ENCODE measurements around the gene HEXIM2. TPM values are rescaled to one million over a fixed set of nuclear protein-coding genes. Genes with fewer than 3 reads are reported as not detected.

HEXIM2 gene, protein sequence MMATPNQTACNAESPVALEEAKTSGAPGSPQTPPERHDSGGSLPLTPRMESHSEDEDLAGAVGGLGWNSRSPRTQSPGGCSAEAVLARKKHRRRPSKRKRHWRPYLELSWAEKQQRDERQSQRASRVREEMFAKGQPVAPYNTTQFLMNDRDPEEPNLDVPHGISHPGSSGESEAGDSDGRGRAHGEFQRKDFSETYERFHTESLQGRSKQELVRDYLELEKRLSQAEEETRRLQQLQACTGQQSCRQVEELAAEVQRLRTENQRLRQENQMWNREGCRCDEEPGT
- 8.7 TPM for polyA plus RNA-seq (2012; ENCODE audit: low read depth, missing spikeins)

DNA sequence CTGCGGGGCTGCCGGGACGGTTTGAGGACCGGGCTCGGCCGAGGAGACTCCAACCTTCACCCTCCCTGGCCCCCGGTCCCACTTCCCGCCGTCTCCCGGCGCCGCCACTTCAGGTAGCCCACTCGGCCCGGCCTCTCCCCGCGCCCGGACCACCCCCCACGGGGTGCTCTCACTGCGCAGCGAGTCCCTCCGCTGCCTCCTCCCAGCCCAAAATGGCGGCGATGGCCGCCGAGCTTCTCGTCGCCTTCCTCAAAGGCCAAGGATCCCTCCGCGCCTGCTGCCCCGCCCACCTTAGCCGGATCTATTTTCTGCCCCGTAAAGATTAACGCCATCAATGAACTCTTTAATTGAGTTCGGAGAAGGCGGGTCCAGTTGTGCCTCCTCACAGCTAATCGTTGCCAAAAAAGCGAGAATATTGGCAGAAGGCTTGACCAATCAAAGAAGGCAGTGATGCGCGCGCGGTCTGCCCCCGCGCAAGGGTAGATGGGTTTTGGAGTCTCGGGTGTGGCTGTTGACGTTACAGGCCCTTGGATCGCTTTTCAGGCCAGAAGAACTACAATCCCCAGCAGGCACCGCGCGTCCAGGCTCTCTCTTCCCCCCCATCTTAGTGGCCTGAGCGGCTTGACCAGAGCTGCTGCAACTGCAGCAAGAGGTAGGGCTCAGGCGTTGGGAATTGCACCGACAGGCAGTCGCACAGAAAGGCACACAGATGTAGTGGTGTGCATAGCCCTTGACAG, at the start of gene HEXIM2:
HEXIM2 (plus strand) TSS at position 588 of the 737 bp plus-strand sequence. CDS start 919 bp downstream, outside the sequence.
- FAIRE-seq (peak; percentile 97), DNase-seq (ENCODE audit: insufficient read length, low spot score) (peak; percentile 93)
- TF ChIP-seq PAX5 (IDR thresholded peaks at IDR 0.05; ENCODE audit: insufficient read depth, low read length, severe bottlenecking) (peak; percentile 29), SPI1 (IDR thresholded peaks at IDR 0.05; ENCODE audit: low read depth, low read length) (no peak), TAF1 (IDR thresholded peaks at IDR 0.05; ENCODE audit: low read depth, low read length) (peak; percentile 98), POLR2AphosphoS5 (IDR thresholded peaks at IDR 0.05; ENCODE audit: low read depth, low read length) (peak; percentile 96), POLR2A (IDR thresholded peaks at IDR 0.05; ENCODE audit: low read depth, low read length) (peak; percentile 81), POU2F2 (IDR thresholded peaks at IDR 0.05; ENCODE audit: low read depth, low read length) (peak; percentile 79)

DNA sequence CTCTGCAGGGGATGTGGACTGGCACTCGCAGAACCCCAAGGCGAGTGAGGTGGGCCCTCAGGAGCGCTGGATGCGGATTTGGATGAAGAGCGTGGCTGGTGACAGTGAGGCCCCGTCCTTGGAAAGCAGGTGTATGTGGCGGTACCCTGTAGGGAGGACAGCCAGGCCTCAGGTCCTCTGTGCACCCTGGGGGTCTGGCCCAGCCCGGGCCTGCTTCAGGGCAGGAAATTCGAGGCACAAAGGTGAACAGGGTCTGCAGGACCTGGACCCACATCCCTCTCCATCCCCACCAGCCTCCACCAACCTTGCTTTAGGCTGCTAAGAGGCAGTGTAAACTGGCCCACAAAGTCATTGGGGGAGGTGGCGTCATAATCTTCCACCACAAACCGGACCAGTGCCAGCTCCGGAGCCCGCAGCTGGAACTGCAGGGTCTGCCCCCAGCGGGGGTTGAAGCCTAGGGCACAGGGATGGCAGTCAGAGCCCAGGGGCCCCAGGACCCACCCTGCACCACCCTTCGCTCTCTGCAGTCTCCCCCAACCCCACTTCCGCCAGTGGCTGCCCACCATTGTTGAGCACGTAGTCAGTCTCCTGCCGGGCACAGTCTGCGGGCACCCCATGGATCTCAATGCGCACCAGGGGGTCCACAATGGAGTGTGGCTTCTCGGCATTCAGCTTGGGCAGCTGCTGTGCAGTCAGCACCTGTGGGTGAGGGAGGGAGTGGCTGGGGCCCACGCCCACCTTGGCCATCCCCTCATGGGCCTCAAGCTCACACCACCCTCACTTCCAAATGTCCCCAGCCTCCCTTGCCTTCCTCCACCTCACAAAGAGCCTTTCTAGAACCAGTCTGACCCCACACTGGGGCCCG, 48.9 kb upstream of the HEXIM2 start:
- DNase-seq (ENCODE audit: insufficient read length, low spot score): no peak
- TF ChIP-seq POLR2AphosphoS5 (IDR thresholded peaks at IDR 0.05; ENCODE audit: low read depth, low read length) (no peak), PAX5 (IDR thresholded peaks at IDR 0.05; ENCODE audit: insufficient read depth, low read length, severe bottlenecking) (no peak), TAF1 (IDR thresholded peaks at IDR 0.05; ENCODE audit: low read depth, low read length) (no peak), SPI1 (IDR thresholded peaks at IDR 0.05; ENCODE audit: low read depth, low read length) (no peak), POU2F2 (IDR thresholded peaks at IDR 0.05; ENCODE audit: low read depth, low read length) (no peak), POLR2A (IDR thresholded peaks at IDR 0.05; ENCODE audit: low read depth, low read length) (no peak)
- no peak for FAIRE-seq

DNA sequence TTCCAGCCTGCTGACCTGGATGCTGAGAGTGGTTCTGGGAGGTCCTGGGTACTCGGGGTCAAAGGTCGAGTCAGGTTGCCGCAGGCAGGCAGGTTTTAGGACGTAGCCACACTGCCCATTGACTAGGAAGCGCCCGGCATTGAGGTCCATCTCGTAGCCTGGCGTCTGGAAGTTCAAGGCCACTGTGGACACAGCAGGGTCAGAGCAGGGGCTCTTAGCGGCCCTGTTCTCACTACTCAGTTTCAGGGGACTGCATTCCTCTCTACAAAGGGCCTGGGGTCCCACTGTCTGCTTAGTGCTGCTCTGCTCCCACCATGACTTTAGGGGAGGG, 48.3 kb upstream of the HEXIM2 start:
- FAIRE-seq (no peak), DNase-seq (ENCODE audit: insufficient read length, low spot score) (no peak)
- TF ChIP-seq PAX5 (IDR thresholded peaks at IDR 0.05; ENCODE audit: insufficient read depth, low read length, severe bottlenecking) (no peak), POU2F2 (IDR thresholded peaks at IDR 0.05; ENCODE audit: low read depth, low read length) (no peak), POLR2AphosphoS5 (IDR thresholded peaks at IDR 0.05; ENCODE audit: low read depth, low read length) (no peak), SPI1 (IDR thresholded peaks at IDR 0.05; ENCODE audit: low read depth, low read length) (no peak), TAF1 (IDR thresholded peaks at IDR 0.05; ENCODE audit: low read depth, low read length) (no peak), POLR2A (IDR thresholded peaks at IDR 0.05; ENCODE audit: low read depth, low read length) (no peak)

DNA sequence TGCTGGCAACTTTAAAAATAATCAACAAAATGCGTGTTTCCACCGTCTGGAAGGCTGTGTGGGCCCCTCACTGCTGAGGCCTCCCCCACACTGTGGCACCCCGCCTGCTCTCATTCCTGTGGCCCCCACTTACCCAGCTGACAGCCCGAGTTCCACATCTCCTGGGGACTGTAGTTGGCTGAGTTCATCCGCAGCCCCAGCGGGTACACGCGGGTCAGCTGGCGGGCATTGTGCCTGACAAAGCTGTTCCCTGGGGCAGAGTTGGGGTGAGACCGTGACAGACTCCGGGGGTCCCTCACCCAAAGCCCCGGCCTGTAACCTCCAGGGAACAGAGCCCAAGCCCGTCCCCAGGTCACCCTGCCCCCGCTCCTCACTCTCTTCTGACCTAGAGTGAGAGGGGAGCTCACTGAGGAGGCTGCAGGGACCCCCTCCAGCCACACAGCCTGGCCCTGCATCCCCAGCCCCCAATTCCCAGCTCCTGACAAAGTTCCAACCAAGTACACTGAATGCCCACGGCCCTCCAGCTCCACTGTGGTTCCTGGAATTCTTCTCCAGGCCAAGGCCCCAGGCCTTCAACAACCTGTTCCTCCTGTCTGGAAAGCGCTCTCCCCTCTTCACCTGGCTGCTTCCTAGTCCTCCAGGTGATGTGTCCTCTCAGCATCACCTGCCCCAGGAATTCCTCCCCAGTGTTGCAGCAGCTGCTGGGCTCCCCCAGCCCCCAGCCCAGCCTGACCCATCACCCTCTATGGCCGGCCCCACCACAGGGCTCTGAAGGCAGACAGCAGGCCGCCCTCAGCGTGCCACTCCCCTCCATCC, 47.4 kb upstream of the HEXIM2 start:
- no peak for TF ChIP-seq SPI1 (IDR thresholded peaks at IDR 0.05; ENCODE audit: low read depth, low read length)
- no peak for TF ChIP-seq POU2F2 (IDR thresholded peaks at IDR 0.05; ENCODE audit: low read depth, low read length)
- no peak for TF ChIP-seq POLR2AphosphoS5 (IDR thresholded peaks at IDR 0.05; ENCODE audit: low read depth, low read length)
- no peak for TF ChIP-seq PAX5 (IDR thresholded peaks at IDR 0.05; ENCODE audit: insufficient read depth, low read length, severe bottlenecking)
- no peak for TF ChIP-seq POLR2A (IDR thresholded peaks at IDR 0.05; ENCODE audit: low read depth, low read length)
- TF ChIP-seq TAF1 (IDR thresholded peaks at IDR 0.05; ENCODE audit: low read depth, low read length): no peak
- DNase-seq (ENCODE audit: insufficient read length, low spot score) (no peak), FAIRE-seq (no peak)

DNA sequence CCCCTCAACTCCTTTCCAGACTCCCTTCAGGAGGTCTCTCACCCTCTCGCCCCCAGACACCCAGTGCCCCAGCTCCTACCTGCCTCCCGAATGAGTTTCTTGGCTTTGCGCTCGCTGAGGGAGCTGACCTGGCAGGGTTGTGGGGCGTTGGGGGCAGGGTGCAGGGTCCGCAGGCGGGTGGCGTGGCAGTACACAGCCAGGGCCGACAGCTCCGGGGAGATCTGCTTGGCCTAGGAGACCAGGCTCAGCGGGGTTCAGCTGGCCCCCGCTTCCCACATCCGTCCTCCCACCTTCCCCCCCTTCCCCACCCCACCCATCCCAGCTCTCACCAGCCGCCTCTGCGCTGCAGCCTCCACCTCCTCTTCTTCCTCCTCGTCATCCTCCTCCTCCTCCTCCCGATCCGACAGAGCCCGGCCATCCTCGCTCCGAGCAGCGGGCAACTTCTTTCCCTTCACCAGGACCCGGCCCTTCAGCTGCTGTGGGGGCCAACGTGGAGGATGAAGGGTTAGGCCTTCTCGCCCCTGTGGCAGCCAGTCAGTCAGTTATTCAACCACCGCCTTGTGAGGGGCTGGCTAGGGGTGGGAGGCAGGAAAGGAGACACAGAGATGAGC, 46.6 kb upstream of the HEXIM2 start:
- TF ChIP-seq POU2F2 (IDR thresholded peaks at IDR 0.05; ENCODE audit: low read depth, low read length) (no peak), PAX5 (IDR thresholded peaks at IDR 0.05; ENCODE audit: insufficient read depth, low read length, severe bottlenecking) (no peak), POLR2AphosphoS5 (IDR thresholded peaks at IDR 0.05; ENCODE audit: low read depth, low read length) (no peak)
- DNase-seq (ENCODE audit: insufficient read length, low spot score): no peak
- no peak for FAIRE-seq

DNA sequence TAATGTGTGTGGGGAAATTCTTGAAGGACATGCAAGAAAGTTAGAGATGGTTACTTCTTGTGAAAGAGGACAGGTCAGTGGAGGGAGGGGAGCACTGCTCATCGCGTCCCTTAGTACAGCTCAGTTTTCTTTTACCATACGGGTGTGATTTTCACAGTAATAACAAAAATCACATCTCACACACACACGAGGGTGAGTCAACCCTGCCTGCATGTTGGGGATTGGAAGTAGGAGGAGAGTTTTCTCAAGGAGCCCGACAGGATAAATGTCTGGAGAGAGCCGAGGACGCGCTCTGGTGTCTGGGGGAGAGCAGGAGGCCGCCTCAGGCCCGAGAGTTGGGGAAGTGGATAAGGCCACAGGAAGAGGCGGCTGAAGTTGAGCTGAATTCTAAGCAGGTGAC, 45.8 kb upstream of the HEXIM2 start:
- TF ChIP-seq SPI1 (IDR thresholded peaks at IDR 0.05; ENCODE audit: low read depth, low read length) (no peak), POU2F2 (IDR thresholded peaks at IDR 0.05; ENCODE audit: low read depth, low read length) (no peak), POLR2A (IDR thresholded peaks at IDR 0.05; ENCODE audit: low read depth, low read length) (no peak), PAX5 (IDR thresholded peaks at IDR 0.05; ENCODE audit: insufficient read depth, low read length, severe bottlenecking) (no peak), TAF1 (IDR thresholded peaks at IDR 0.05; ENCODE audit: low read depth, low read length) (no peak), POLR2AphosphoS5 (IDR thresholded peaks at IDR 0.05; ENCODE audit: low read depth, low read length) (no peak)
- no peak for FAIRE-seq
- no peak for DNase-seq (ENCODE audit: insufficient read length, low spot score)

DNA sequence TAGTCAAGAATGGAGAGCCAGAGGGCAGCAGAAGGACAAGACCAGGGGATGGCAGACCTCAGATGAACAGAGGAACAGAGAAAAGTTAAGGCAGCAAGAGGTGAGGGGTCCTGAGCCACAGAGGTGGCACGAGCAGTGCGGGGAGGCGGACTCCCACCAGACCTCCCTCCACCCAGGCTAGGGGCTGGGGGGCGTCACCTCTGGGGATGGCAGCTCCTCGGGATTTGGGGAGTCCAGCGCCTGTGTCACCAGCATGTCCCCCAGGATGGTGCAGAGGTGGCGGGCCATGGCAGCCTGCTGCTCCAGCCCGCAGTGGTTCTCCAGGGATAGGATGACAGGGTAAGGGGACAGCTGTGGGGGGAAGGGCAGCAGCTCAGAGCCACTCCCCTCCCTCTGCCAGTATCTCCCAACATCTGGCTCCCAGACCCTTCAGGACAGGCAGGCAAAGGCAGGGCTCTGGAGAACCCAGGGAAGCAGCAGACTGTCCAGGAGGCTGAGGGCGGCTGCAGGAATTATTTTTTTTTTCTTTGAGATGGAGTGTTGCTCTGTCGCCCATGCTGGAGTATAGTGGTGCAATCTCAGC, 45.1 kb upstream of the HEXIM2 start:
- DNase-seq (ENCODE audit: insufficient read length, low spot score): no peak
- no peak for TF ChIP-seq POLR2AphosphoS5 (IDR thresholded peaks at IDR 0.05; ENCODE audit: low read depth, low read length)
- TF ChIP-seq TAF1 (IDR thresholded peaks at IDR 0.05; ENCODE audit: low read depth, low read length): no peak
- no peak for TF ChIP-seq PAX5 (IDR thresholded peaks at IDR 0.05; ENCODE audit: insufficient read depth, low read length, severe bottlenecking)
- no peak for TF ChIP-seq POU2F2 (IDR thresholded peaks at IDR 0.05; ENCODE audit: low read depth, low read length)
- no peak for TF ChIP-seq POLR2A (IDR thresholded peaks at IDR 0.05; ENCODE audit: low read depth, low read length)
- TF ChIP-seq SPI1 (IDR thresholded peaks at IDR 0.05; ENCODE audit: low read depth, low read length): no peak
- FAIRE-seq: no peak

DNA sequence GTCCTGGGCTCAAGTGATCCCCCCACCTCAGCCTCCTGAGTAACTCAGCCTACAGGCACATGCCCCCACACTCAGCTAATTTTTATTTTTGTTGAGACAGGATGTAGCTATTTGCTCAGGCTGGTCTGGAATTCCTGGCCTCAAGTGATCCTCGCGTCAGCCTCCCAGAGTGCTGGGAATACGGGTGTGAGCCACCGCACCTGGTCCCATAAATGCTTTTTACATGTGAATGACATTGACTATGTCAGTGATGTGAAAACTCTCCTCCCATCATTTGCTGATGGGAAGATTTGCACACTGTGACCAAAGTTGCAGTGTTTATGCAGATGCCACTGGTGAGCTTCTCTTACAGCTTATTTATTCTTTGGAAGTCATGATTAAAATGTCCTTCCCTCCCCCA, 44.3 kb upstream of the HEXIM2 start:
- FAIRE-seq: no peak
- TF ChIP-seq POLR2AphosphoS5 (IDR thresholded peaks at IDR 0.05; ENCODE audit: low read depth, low read length): no peak
- TF ChIP-seq POU2F2 (IDR thresholded peaks at IDR 0.05; ENCODE audit: low read depth, low read length): no peak
- no peak for TF ChIP-seq SPI1 (IDR thresholded peaks at IDR 0.05; ENCODE audit: low read depth, low read length)
- TF ChIP-seq POLR2A (IDR thresholded peaks at IDR 0.05; ENCODE audit: low read depth, low read length): no peak
- TF ChIP-seq PAX5 (IDR thresholded peaks at IDR 0.05; ENCODE audit: insufficient read depth, low read length, severe bottlenecking): no peak
- TF ChIP-seq TAF1 (IDR thresholded peaks at IDR 0.05; ENCODE audit: low read depth, low read length): no peak
- no peak for DNase-seq (ENCODE audit: insufficient read length, low spot score)
